ENCODE results near the gene ZDHHC3. TPM values are rescaled to one million over a fixed set of nuclear protein-coding genes. Genes with fewer than 3 reads are reported as not detected.

ZDHHC3 gene
- total RNA-seq, 4 donors from 2014 or later = 98.4 to 139 (median 117) TPM

DNA sequence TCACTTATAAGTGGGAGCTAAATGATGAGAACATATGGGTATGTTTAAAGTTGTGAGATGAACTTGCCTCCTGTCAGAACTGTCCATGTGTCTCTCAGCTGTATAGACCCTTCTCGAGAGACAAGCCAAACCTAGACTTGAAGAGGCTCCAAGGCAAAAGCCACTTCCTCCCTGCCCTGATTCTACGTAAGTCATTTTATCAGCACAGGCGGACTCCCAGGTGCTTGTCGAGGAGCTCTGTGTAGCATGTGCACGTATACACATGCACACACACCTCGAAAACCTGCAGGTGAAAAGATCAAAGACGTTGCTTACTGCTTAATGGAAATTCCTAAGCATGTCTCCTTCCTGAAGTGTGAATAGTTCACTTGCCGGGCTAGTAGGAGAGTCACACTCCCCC lies 44.6 kb upstream of the ZDHHC3 start:
- WGBS, 2 donors = 80 to 85% methylated on average over 8 of the region's 8 CpGs
- peaks cover 0 to 7% (median 0%) of the 10 kb centered on the region in 3 donors for H3K36me3 ChIP-seq

DNA sequence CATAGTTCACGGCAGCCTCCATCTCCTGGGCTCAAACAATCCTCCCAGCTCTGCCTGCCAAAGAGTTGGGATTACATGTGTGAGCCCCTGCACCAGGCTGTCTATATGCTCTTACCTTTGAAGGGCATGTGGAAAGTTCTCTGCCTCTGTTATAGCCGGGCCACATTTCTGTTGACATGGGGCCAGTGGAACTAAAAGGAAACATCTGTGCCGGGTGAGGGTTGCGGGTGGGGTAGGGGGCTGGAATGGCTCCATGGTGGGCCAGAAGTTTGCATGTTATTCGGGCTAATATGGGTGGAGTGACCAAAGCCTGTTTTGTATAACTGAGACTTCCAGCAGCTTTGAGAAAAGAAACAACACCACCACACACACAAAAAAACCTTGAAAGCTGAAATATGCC lies 41.8 kb upstream of the ZDHHC3 start:
- no peaks in the 10 kb centered on the region for H3K9me3 ChIP-seq
- H3K27ac ChIP-seq = peak overlapping the region in 1 of 4 donors; percentile 16
- TF ChIP-seq, protein P1, sequence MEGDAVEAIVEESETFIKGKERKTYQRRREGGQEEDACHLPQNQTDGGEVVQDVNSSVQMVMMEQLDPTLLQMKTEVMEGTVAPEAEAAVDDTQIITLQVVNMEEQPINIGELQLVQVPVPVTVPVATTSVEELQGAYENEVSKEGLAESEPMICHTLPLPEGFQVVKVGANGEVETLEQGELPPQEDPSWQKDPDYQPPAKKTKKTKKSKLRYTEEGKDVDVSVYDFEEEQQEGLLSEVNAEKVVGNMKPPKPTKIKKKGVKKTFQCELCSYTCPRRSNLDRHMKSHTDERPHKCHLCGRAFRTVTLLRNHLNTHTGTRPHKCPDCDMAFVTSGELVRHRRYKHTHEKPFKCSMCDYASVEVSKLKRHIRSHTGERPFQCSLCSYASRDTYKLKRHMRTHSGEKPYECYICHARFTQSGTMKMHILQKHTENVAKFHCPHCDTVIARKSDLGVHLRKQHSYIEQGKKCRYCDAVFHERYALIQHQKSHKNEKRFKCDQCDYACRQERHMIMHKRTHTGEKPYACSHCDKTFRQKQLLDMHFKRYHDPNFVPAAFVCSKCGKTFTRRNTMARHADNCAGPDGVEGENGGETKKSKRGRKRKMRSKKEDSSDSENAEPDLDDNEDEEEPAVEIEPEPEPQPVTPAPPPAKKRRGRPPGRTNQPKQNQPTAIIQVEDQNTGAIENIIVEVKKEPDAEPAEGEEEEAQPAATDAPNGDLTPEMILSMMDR (IDR thresholded peaks at IDR 0.05) = no peak
- TF ChIP-seq POLR2A (IDR thresholded peaks at IDR 0.05) (no peak), EP300 (IDR thresholded peaks at IDR 0.05) (no peak)
- peaks cover 0 to 26% (median 0%) of the 10 kb centered on the region in 3 donors for H3K36me3 ChIP-seq
- H3K27me3 ChIP-seq = no peaks in the 10 kb centered on the region
- H3K4me1 ChIP-seq = peaks cover 0 to 55% (median 6%) of the 10 kb centered on the region in 4 donors
- no peak overlapping the region for H3K4me3 ChIP-seq
- 58 to 62% methylated on average over 5 of the region's 5 CpGs for WGBS, 2 donors
- DNase-seq (ENCODE audit: low spot score in 2 of 2) = no peak

More for the DNA sequence above, 44.6 kb upstream of the ZDHHC3 start:
- no peak overlapping the region for H3K4me3 ChIP-seq
- no peaks in the 10 kb centered on the region for H3K27me3 ChIP-seq
- H3K27ac ChIP-seq = peak overlapping the region in 3 of 4 donors; percentile 20 to 80 (median 80)
- no peak for DNase-seq (ENCODE audit: low spot score in 2 of 2)
- TF ChIP-seq, protein P1 (IDR thresholded peaks at IDR 0.05) = no peak
- TF ChIP-seq POLR2A (IDR thresholded peaks at IDR 0.05) (no peak), EP300 (IDR thresholded peaks at IDR 0.05) (no peak)
- H3K4me1 ChIP-seq = peaks cover 0 to 55% (median 14%) of the 10 kb centered on the region in 4 donors
- no peaks in the 10 kb centered on the region for H3K9me3 ChIP-seq

DNA sequence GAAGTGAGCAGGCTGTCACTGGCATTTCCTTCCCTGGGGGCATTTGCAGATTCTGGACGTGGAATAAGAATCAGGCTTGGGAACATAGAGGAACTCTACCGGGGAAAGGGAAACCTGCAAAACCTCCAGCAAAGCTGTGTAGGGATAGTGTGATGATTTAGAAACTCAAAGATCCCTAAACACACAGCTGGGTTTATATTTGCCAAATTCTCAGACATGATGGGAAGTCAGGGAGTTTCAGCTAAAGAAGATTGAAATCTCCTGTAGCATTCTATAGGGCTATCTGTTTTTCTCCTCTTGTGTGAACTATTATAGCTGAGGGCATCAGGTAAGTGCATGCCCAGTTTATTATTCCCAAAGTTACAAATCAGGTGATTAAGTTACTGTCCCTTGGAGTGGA lies 40.9 kb upstream of the ZDHHC3 start:
- TF ChIP-seq POLR2A (IDR thresholded peaks at IDR 0.05) = no peak
- no peak for TF ChIP-seq EP300 (IDR thresholded peaks at IDR 0.05)
- TF ChIP-seq, protein P1 (IDR thresholded peaks at IDR 0.05) = no peak
- H3K27ac ChIP-seq = no peak overlapping the region
- no peaks in the 10 kb centered on the region for H3K27me3 ChIP-seq
- no peak overlapping the region for H3K4me3 ChIP-seq
- no peaks in the 10 kb centered on the region for H3K9me3 ChIP-seq
- peaks cover 2 to 57% (median 13%) of the 10 kb centered on the region in 4 donors for H3K4me1 ChIP-seq
- 45 to 60% methylated on average over 2 of the region's 2 CpGs for WGBS, 2 donors
- no peak for DNase-seq (ENCODE audit: low spot score in 2 of 2)
- peaks cover 0 to 26% (median 0%) of the 10 kb centered on the region in 3 donors for H3K36me3 ChIP-seq

DNA sequence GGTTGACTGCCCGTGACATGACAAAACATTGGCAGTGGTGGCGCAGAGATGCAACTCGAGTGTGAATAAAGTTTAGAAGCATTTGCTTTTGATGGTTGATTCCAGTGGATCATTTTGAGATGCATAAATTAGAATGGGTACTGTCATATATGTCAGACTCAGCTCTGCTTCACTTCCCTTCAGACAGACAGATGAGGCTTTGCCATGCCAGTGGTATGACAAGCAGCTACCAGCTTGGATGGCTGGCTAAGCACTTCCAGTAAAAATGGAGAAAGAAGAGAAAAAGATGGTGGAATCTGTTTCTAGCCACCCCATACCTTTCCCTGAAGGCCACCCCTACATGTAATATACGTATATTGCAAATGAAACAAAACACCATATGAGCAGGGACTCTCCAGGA lies 36.6 kb upstream of the ZDHHC3 start:
- H3K4me1 ChIP-seq = peaks cover 6 to 55% (median 21%) of the 10 kb centered on the region in 4 donors
- H3K27me3 ChIP-seq = no peaks in the 10 kb centered on the region
- H3K36me3 ChIP-seq = peaks cover 0 to 42% (median 0%) of the 10 kb centered on the region in 3 donors
- H3K27ac ChIP-seq = peak overlapping the region; percentile 58 to 89 (median 78)
- DNase-seq (ENCODE audit: low spot score in 2 of 2) = no peak
- TF ChIP-seq, protein P1 (IDR thresholded peaks at IDR 0.05) = no peak
- TF ChIP-seq POLR2A (IDR thresholded peaks at IDR 0.05) (no peak), EP300 (IDR thresholded peaks at IDR 0.05) (no peak)
- no peak overlapping the region for H3K4me3 ChIP-seq
- H3K9me3 ChIP-seq = no peaks in the 10 kb centered on the region
- 87% methylated on average over 4 of the region's 4 CpGs for WGBS, 2 donors

DNA sequence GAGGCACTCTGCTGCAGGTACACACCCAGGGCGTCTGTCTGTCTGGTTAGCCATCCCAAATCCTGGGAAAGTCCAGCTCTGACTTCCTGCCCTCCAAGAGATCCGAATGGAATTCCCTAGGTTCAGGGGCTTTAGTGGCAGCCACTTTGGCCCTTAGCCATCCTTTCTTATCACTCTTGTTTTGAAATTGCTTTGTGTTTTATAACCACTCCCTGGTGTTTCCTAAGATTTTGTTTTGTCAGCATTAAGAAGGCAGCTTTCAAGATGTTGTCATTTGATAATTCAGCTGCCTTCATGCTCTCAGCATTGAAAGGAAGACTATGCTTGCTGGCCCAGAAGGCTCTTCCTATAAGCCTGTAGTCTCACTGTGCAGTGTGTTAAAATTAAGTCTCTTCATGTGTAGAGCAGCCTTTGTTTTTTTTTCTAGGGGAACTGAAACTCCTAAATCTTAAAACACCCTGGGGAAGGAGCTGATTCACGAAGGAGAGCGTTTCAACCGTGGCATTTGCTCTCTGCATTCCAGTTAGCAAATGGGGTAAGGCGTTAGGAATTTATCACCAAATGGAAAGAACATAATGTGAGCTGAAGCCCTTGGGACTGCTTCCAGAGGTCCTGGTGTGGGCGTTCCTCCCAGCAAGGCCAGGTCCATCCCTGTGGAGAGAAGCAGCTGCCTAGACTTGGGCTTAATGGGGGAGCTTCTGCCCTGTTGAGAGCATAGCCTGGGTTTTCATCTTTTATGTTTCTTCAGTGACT lies 36.0 kb upstream of the ZDHHC3 start:
- Histone ChIP-seq H3K9me3 (no peaks in the 10 kb centered on the region), H3K4me1 (peaks cover 6 to 52% (median 21%) of the 10 kb centered on the region in 4 donors), H3K4me3 (no peak overlapping the region), H3K36me3 (peaks cover 0 to 49% (median 0%) of the 10 kb centered on the region in 3 donors), H3K27ac (peak overlapping the region; percentile 58 to 89 (median 78)), H3K27me3 (no peaks in the 10 kb centered on the region)
- DNase-seq (ENCODE audit: low spot score in 2 of 2) = peak in 1 of 2 donors; percentile 62
- WGBS, 2 donors = 25 to 35% methylated on average over 7 of the region's 7 CpGs
- TF ChIP-seq, protein P1 (IDR thresholded peaks at IDR 0.05) = no peak
- peak in 1 of 2 donors; percentile 17 for TF ChIP-seq POLR2A (IDR thresholded peaks at IDR 0.05)
- TF ChIP-seq EP300 (IDR thresholded peaks at IDR 0.05) = peak; percentile 83 to 84

All from tibial nerve (tissue), 4 donors.